ENCODE results near the gene PGR. TPM values are rescaled to one million over a fixed set of nuclear protein-coding genes. Genes with fewer than 3 reads are reported as not detected.

The PGR gene
- total RNA-seq, 1 experiment from 2014 or later: 0.20 TPM

- no peak for TF ChIP-seq NR1H2 (CRISPR knock-in tag; IDR thresholded peaks at IDR 0.05)
- no peak for TF ChIP-seq PREB (CRISPR knock-in tag; IDR thresholded peaks at IDR 0.05; ENCODE audit: borderline replicate concordance)
Observed at GRCh38 chr11:101049813-101050212, 79.8 kb downstream of the PGR start (continued).

GRCh38 chr11:101049123-101049522, 80.5 kb downstream of the PGR start:
- DNase-seq (ENCODE audit: low spot score) (no peak), ATAC-seq (peak; percentile 62)
- no peaks in the 10 kb centered on the region for H3K27me3 Mint-ChIP-seq (ENCODE audit: low read depth)
- no peaks in the 10 kb centered on the region for H3K9me3 Mint-ChIP-seq
- peaks cover 5% of the 10 kb centered on the region for H3K4me1 Mint-ChIP-seq
- no peak for TF ChIP-seq ZNF512 (CRISPR knock-in tag; IDR thresholded peaks at IDR 0.05; ENCODE audit: borderline replicate concordance)
- TF ChIP-seq TEAD4 (CRISPR knock-in tag; IDR thresholded peaks at IDR 0.05): no peak
- TF ChIP-seq, protein P1, sequence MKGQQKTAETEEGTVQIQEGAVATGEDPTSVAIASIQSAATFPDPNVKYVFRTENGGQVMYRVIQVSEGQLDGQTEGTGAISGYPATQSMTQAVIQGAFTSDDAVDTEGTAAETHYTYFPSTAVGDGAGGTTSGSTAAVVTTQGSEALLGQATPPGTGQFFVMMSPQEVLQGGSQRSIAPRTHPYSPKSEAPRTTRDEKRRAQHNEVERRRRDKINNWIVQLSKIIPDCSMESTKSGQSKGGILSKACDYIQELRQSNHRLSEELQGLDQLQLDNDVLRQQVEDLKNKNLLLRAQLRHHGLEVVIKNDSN (CRISPR knock-in tag; IDR thresholded peaks at IDR 0.05): no peak
- no peak for TF ChIP-seq ZNF416 (CRISPR knock-in tag; IDR thresholded peaks at IDR 0.05)
- TF ChIP-seq, protein P2, sequence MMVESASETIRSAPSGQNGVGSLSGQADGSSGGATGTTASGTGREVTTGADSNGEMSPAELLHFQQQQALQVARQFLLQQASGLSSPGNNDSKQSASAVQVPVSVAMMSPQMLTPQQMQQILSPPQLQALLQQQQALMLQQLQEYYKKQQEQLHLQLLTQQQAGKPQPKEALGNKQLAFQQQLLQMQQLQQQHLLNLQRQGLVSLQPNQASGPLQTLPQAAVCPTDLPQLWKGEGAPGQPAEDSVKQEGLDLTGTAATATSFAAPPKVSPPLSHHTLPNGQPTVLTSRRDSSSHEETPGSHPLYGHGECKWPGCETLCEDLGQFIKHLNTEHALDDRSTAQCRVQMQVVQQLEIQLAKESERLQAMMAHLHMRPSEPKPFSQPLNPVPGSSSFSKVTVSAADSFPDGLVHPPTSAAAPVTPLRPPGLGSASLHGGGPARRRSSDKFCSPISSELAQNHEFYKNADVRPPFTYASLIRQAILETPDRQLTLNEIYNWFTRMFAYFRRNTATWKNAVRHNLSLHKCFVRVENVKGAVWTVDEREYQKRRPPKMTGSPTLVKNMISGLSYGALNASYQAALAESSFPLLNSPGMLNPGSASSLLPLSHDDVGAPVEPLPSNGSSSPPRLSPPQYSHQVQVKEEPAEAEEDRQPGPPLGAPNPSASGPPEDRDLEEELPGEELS (CRISPR knock-in tag; IDR thresholded peaks at IDR 0.05): no peak
- TF ChIP-seq, protein P3, sequence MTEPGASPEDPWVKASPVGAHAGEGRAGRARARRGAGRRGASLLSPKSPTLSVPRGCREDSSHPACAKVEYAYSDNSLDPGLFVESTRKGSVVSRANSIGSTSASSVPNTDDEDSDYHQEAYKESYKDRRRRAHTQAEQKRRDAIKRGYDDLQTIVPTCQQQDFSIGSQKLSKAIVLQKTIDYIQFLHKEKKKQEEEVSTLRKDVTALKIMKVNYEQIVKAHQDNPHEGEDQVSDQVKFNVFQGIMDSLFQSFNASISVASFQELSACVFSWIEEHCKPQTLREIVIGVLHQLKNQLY (CRISPR knock-in tag; IDR thresholded peaks at IDR 0.05): no peak
- TF ChIP-seq, protein P4, sequence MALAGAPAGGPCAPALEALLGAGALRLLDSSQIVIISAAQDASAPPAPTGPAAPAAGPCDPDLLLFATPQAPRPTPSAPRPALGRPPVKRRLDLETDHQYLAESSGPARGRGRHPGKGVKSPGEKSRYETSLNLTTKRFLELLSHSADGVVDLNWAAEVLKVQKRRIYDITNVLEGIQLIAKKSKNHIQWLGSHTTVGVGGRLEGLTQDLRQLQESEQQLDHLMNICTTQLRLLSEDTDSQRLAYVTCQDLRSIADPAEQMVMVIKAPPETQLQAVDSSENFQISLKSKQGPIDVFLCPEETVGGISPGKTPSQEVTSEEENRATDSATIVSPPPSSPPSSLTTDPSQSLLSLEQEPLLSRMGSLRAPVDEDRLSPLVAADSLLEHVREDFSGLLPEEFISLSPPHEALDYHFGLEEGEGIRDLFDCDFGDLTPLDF (CRISPR knock-in tag; IDR thresholded peaks at IDR 0.05): no peak
- no peak overlapping the region for H3K4me3 Mint-ChIP-seq
- no peaks in the 10 kb centered on the region for H3K36me3 Mint-ChIP-seq
- POLR2A ChIA-PET: no interaction called here
- no peak overlapping the region for H3K27ac Mint-ChIP-seq
- CTCF ChIA-PET: no interaction called here

- Mint-ChIP-seq H3K4me1 (peaks cover 5% of the 10 kb centered on the region), H3K4me3 (no peak overlapping the region)
- CTCF ChIA-PET: no interaction called here
- no peak for TF ChIP-seq FOXJ3 (CRISPR knock-in tag; IDR thresholded peaks at IDR 0.05; ENCODE audit: borderline replicate concordance)
- no peak for TF ChIP-seq NFATC4 (CRISPR knock-in tag; IDR thresholded peaks at IDR 0.05)
- no peak for TF ChIP-seq TEAD1 (CRISPR knock-in tag; IDR thresholded peaks at IDR 0.05)
- TF ChIP-seq MAX (CRISPR knock-in tag; IDR thresholded peaks at IDR 0.05): no peak
- TF ChIP-seq, protein P2 (CRISPR knock-in tag; IDR thresholded peaks at IDR 0.05): no peak
- TF ChIP-seq SMAD4 (CRISPR knock-in tag; IDR thresholded peaks at IDR 0.05): no peak
- no peak for TF ChIP-seq ZNF232 (CRISPR knock-in tag; IDR thresholded peaks at IDR 0.05)
- no peak for TF ChIP-seq ZNF671 (CRISPR knock-in tag; IDR thresholded peaks at IDR 0.05)
- TF ChIP-seq AR (CRISPR knock-in tag; IDR thresholded peaks at IDR 0.05): no peak
- no peak for TF ChIP-seq SMAD3 (CRISPR knock-in tag; IDR thresholded peaks at IDR 0.05; ENCODE audit: borderline replicate concordance)
- TF ChIP-seq SP1 (CRISPR knock-in tag; conservative IDR thresholded peaks at IDR 0.05): no peak
- TF ChIP-seq NR3C1 (CRISPR knock-in tag; conservative IDR thresholded peaks at IDR 0.05; ENCODE audit: low read depth): no peak
- no peak for TF ChIP-seq HMGA2 (CRISPR knock-in tag; IDR thresholded peaks at IDR 0.05)
- no peak for TF ChIP-seq PRRX2 (CRISPR knock-in tag; IDR thresholded peaks at IDR 0.05)
Observed at GRCh38 chr11:101048479-101048878, 81.1 kb downstream of the PGR start.

More at GRCh38 chr11:101048479-101048878, 81.1 kb downstream of the PGR start:
- POLR2A ChIA-PET: no interaction called here
- Mint-ChIP-seq H3K27me3 (ENCODE audit: low read depth) (no peaks in the 10 kb centered on the region), H3K9me3 (no peaks in the 10 kb centered on the region), H3K36me3 (no peaks in the 10 kb centered on the region), H3K27ac (no peak overlapping the region)
- ATAC-seq (no peak), DNase-seq (ENCODE audit: low spot score) (no peak)

Measured in WTC11 (cell line).